PC-3 (cell line): ENCODE results near the gene CRISPLD2. TPM values are rescaled to one million over a fixed set of nuclear protein-coding genes. Genes with fewer than 3 reads are reported as not detected.

Experiments
- ATAC-seq: fragments of 200-7000 bp; cut with Tn5 transposase; 2 replicates; pipeline ENCODE4 v1.9.1; 2020; ENCODE audit warnings: mild to moderate bottlenecking, moderate library complexity
- BruUV-seq: library from RNA; stranded (reverse); fragments of 400-500 nt; replicated peaks from 2 replicates; lab custom pipeline; 2021; lab: Mats Ljungman, UMichigan
- CTCF ChIA-PET: fragments of 300-600 bp; sonication (Branson Sonifier 250); formaldehyde crosslinking; loops from one replicate; lab custom pipeline; 2022; ENCODE audit warnings: antibody characterized with exemption; lab: Charles Lee
- POLR2A ChIA-PET: fragments of 300-600 bp; sonication (Branson Sonifier 250); formaldehyde crosslinking; loops from one replicate; lab custom pipeline; 2022; ENCODE audit warnings: antibody characterized with exemption; ENCODE audit not compliant: unreplicated experiment; lab: Charles Lee
- DNase-seq: peaks from one replicate; pipeline ENCODE4 v3.0.0-alpha.2; 2015
- H2AFZ ChIP-seq: fragments of 300-600 bp; sonication (generic); 2 replicates; pipeline ENCODE4 v1.6.0; 2016; ENCODE audit warnings: antibody characterized with exemption, low read length
- H3F3A ChIP-seq: fragments of 300-600 bp; sonication (generic); one replicate; pipeline ENCODE4 v1.6.0; 2017; ENCODE audit warnings: antibody characterized with exemption, low read length, control low read depth, mild to moderate bottlenecking; ENCODE audit not compliant: unreplicated experiment
- H3K27ac ChIP-seq: fragments of 300-600 bp; sonication (generic); 2 replicates; pipeline ENCODE4 v1.5.1; 2016; ENCODE audit warnings: mild to moderate bottlenecking, low read length
- H3K27me3 ChIP-seq: fragments of 300-600 bp; sonication (generic); 2 replicates; pipeline ENCODE4 v1.6.1; 2016; ENCODE audit warnings: low read length, mixed read lengths
- H3K36me3 ChIP-seq: fragments of 300-600 bp; sonication (generic); 2 replicates; pipeline ENCODE4 v1.6.1; 2016; ENCODE audit warnings: low read depth, mixed run types, low read length, mixed read lengths
- H3K4me1 ChIP-seq: fragments of 300-600 bp; sonication (generic); 2 replicates; pipeline ENCODE4 v1.5.1; 2016; ENCODE audit warnings: low read length; ENCODE audit not compliant: insufficient read depth
- H3K4me2 ChIP-seq: fragments of 300-600 bp; sonication (generic); 2 replicates; pipeline ENCODE4 v1.6.0; 2016; ENCODE audit warnings: low read length
- H3K4me3 ChIP-seq: fragments of 300-600 bp; sonication (generic); 2 replicates; pipeline ENCODE4 v1.5.1; 2016; ENCODE audit warnings: mild to moderate bottlenecking, low read length, mixed read lengths
- H3K79me2 ChIP-seq: fragments of 300-600 bp; sonication (generic); 2 replicates; pipeline ENCODE4 v1.6.1; 2017; ENCODE audit warnings: low read length, mixed read lengths
- H3K9ac ChIP-seq: fragments of 300-600 bp; sonication (generic); 2 replicates; pipeline ENCODE4 v1.6.0; 2016; ENCODE audit warnings: mild to moderate bottlenecking, low read length
- H3K9me2 ChIP-seq: fragments of 300-600 bp; sonication (generic); replicated peaks from 2 replicates; pipeline ENCODE4 v1.6.1; 2016; ENCODE audit warnings: mixed run types, low read length, mixed read lengths
- H3K9me3 ChIP-seq: fragments of 300-600 bp; sonication (generic); 2 replicates; pipeline ENCODE4 v1.6.1; 2016; ENCODE audit warnings: low read length, mixed read lengths
- H4K20me1 ChIP-seq: fragments of 300-600 bp; sonication (generic); 2 replicates; pipeline ENCODE4 v1.6.1; 2016; ENCODE audit warnings: low read length, mixed read lengths
- EZH2 ChIP-seq: fragments of 300-600 bp; sonication (generic); IDR thresholded peaks from one replicate; pipeline ENCODE4 v1.6.1; 2017; ENCODE audit warnings: antibody characterized with exemption, mild to moderate bottlenecking, low read length; ENCODE audit not compliant: unreplicated experiment
- EZH2phosphoT487 ChIP-seq: fragments of 300-600 bp; sonication (generic); IDR thresholded peaks from 2 replicates; pipeline ENCODE4 v1.6.1; 2018; ENCODE audit warnings: mild to moderate bottlenecking, antibody characterized with exemption, low read length, borderline replicate concordance
- intact Hi-C: fragments of 100-400 bp; cut with micrococcal nuclease; formaldehyde crosslinking; loops from 2 replicates; pipeline ENCODE4 v1.9.0; 2023
- total RNA-seq: library from RNA; depleted of rRNA; stranded (reverse); fragments of >200 nt; gene quantifications from 2 replicates; pipeline ENCODE4 v1.2.3, GENCODE V29; 2014
- TF ChIP-seq, protein P1 (sequence below): fragments of 300-600 bp; sonication (generic); conservative IDR thresholded peaks from 2 replicates; pipeline ENCODE4 v1.5.1; 2017; ENCODE audit warnings: antibody characterized with exemption, low read depth, mild to moderate bottlenecking, low read length

CRISPLD2 gene
- total RNA-seq, 1 experiment from 2014 or later = 2.8 TPM

DNA sequence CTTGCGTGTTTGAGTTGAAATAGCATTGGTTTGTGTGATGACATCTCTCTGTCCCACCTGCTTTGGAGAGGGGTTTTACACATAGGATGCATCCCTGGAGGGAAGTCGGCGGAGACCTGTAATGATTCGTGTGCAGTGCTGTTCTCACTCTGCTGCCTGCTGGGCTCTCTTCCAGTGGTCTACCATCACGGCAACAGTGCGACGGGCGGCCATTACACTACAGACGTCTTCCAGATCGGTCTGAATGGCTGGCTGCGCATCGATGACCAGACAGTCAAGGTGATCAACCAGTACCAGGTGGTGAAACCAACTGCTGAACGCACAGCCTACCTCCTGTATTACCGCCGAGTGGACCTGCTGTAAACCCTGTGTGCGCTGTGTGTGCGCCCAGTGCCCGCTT, 41.1 kb upstream of the CRISPLD2 start:
- BruUV-seq = no TSS peak
- Histone ChIP-seq H2AFZ (no peak overlapping the region), H3K9me2 (no peaks in the 10 kb centered on the region), H3K4me3 (no peak overlapping the region), H4K20me1 (no peaks in the 10 kb centered on the region), H3K4me2 (no peak overlapping the region), H3K36me3 (peaks cover 26% of the 10 kb centered on the region), H3K79me2 (no peaks in the 10 kb centered on the region), H3K27me3 (no peaks in the 10 kb centered on the region), H3F3A (no peaks in the 10 kb centered on the region), H3K27ac (no peak overlapping the region), H3K9ac (no peak overlapping the region), H3K4me1 (no peaks in the 10 kb centered on the region), H3K9me3 (no peaks in the 10 kb centered on the region)
- intact Hi-C loops = no loop called here
- TF ChIP-seq EZH2 (no peak), EZH2phosphoT487 (no peak)
- TF ChIP-seq, protein P1, sequence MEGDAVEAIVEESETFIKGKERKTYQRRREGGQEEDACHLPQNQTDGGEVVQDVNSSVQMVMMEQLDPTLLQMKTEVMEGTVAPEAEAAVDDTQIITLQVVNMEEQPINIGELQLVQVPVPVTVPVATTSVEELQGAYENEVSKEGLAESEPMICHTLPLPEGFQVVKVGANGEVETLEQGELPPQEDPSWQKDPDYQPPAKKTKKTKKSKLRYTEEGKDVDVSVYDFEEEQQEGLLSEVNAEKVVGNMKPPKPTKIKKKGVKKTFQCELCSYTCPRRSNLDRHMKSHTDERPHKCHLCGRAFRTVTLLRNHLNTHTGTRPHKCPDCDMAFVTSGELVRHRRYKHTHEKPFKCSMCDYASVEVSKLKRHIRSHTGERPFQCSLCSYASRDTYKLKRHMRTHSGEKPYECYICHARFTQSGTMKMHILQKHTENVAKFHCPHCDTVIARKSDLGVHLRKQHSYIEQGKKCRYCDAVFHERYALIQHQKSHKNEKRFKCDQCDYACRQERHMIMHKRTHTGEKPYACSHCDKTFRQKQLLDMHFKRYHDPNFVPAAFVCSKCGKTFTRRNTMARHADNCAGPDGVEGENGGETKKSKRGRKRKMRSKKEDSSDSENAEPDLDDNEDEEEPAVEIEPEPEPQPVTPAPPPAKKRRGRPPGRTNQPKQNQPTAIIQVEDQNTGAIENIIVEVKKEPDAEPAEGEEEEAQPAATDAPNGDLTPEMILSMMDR = no peak
- DNase-seq (no peak), ATAC-seq (no peak)
- CTCF ChIA-PET = no interaction called here
- POLR2A ChIA-PET = no interaction called here

DNA sequence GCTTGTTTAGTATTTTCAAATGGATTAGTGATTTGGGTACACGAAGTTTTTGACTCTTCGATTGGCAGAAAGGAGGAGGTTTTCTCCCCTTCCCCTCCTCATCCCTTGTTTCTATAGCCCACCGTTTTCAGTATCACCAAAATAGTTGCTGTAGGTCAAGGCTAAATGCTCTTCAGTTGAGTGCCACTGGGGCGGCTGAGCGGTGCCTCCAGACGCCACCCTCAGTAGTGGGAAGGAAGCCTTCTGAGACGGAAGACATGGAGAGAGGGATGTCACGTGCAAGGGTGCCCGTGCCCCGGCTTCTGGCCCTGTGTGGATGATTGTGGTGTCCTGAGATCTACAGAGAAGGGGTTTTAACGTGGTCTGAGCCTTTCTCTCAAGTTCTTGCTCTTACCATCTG, 39.7 kb upstream of the CRISPLD2 start:
- TF ChIP-seq, protein P1 = no peak
- no peak for TF ChIP-seq EZH2
- no peak for TF ChIP-seq EZH2phosphoT487
- Histone ChIP-seq H3K4me1 (no peaks in the 10 kb centered on the region), H3K9me2 (no peaks in the 10 kb centered on the region), H3K36me3 (peaks cover 24% of the 10 kb centered on the region), H3K27ac (no peak overlapping the region), H3K27me3 (no peaks in the 10 kb centered on the region), H3K9me3 (no peaks in the 10 kb centered on the region), H3F3A (no peaks in the 10 kb centered on the region), H3K79me2 (no peaks in the 10 kb centered on the region), H3K9ac (no peak overlapping the region), H2AFZ (no peak overlapping the region), H4K20me1 (no peaks in the 10 kb centered on the region), H3K4me3 (no peak overlapping the region), H3K4me2 (no peak overlapping the region)
- intact Hi-C loops = no loop called here
- no peak for ATAC-seq
- no TSS peak for BruUV-seq
- ChIA-PET POLR2A (no interaction called here), CTCF (no interaction called here)
- DNase-seq = no peak

DNA sequence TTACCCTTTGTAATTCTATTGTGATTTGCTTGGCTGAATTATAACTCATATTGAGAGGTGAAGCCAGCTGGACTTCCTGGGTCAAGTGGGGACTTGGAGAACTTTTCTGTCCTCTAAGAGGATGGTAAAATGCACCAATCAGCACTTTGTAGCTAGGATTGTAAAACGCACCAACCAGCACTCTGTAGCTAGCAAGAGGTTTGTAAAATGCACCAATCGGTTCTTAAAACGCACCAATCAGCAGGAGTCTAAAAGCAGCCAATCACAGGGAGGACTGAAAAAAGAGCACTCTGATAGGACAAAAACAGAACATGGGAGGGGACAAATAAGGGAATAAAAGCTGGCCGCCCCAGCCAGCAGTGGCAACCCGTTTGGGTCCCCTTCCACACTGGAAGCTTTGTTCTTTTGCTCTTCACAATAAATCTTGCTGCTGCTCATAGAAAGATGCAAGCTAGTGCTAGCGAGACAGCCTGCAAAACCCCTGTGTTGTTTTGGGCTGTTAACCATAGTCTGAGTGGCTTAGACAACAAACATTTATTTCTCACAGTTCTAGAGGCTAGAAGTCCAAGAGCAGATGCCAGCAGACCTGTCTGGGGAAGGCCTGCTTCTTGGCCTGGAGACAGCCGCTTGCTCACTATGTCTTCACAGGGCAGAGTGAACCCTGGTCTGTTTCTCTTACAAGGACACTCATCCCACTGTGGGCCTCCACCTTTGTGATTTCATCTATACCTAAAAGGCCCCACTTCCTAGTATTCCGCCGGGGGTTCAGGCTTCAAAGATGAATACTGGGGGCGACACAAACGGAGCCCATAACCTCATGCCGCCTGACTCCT, 39.0 kb upstream of the CRISPLD2 start:
- intact Hi-C loops = no loop called here
- H3K79me2 ChIP-seq = no peaks in the 10 kb centered on the region
- no peaks in the 10 kb centered on the region for H3K27me3 ChIP-seq
- TF ChIP-seq EZH2 = no peak
- TF ChIP-seq, protein P1 = no peak
- no peak for TF ChIP-seq EZH2phosphoT487
- no peaks in the 10 kb centered on the region for H3K9me2 ChIP-seq
- no peak overlapping the region for H3K9ac ChIP-seq
- H3K4me1 ChIP-seq = no peaks in the 10 kb centered on the region
- ChIA-PET CTCF (no interaction called here), POLR2A (no interaction called here)
- no peak overlapping the region for H3K4me2 ChIP-seq
- DNase-seq (no peak), ATAC-seq (no peak)
- H3K4me3 ChIP-seq = no peak overlapping the region
- H4K20me1 ChIP-seq = no peaks in the 10 kb centered on the region
- BruUV-seq = no TSS peak
- peaks cover 17% of the 10 kb centered on the region for H3K36me3 ChIP-seq
- no peaks in the 10 kb centered on the region for H3F3A ChIP-seq
- no peak overlapping the region for H3K27ac ChIP-seq
- H2AFZ ChIP-seq = no peak overlapping the region
- H3K9me3 ChIP-seq = no peaks in the 10 kb centered on the region
